Vagina (tissue), 2 donors: ENCODE measurements around the gene CHRNA4.

ENCODE experiments used
- POLR2A ChIP-seq, 2 donors: fragments of 450-650 bp; IDR thresholded peaks; one replicate each; pipeline ENCODE4 v1.6.1; 2017; ENCODE audit warnings: antibody characterized with exemption in 2 of 2, mild to moderate bottlenecking in 2 of 2, moderate library complexity in 2 of 2
- POLR2AphosphoS5 ChIP-seq, 2 donors: sonication (generic); formaldehyde crosslinking; IDR thresholded peaks; one replicate each; pipeline ENCODE4 v1.9.0; 2017; ENCODE audit warnings: antibody characterized with exemption in 2 of 2, mild to moderate bottlenecking in 2 of 2, low read depth in 1 of 2; ENCODE audit not compliant: insufficient read depth in 1 of 2
- TF ChIP-seq, protein P1 (sequence below), 3 experiments: fragments of 450-650 bp in 2 of 3; fragments of 200-600 bp in 1 of 3; sonication (generic) in 1 of 3; IDR thresholded peaks; one replicate each; pipeline ENCODE4 v1.5.1; 2017 to 2019; ENCODE audit warnings: antibody characterized with exemption in 3 of 3, mild to moderate bottlenecking in 2 of 3, moderate library complexity in 2 of 3

DNA sequence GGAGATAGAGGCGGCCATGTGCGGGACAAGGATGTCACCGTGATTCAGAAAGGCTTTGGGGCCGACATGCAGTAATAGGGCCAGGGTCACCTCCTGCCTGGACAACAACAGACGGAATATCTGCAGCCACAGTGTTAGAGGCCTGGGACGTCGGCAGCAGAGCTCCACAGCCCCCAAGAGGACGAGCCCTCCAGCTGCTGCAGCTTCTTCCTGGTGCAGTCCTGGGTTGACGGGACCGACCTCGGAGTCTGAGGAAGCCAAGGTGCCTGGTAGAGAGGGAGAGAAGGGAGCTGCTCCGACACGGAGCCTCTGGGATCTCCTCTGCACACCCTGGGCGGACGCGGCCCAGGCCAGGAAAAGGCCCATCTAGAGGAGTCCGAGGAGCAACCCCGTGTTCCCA is 23.2 kb upstream of the CHRNA4 start:
- TF ChIP-seq, protein P1, sequence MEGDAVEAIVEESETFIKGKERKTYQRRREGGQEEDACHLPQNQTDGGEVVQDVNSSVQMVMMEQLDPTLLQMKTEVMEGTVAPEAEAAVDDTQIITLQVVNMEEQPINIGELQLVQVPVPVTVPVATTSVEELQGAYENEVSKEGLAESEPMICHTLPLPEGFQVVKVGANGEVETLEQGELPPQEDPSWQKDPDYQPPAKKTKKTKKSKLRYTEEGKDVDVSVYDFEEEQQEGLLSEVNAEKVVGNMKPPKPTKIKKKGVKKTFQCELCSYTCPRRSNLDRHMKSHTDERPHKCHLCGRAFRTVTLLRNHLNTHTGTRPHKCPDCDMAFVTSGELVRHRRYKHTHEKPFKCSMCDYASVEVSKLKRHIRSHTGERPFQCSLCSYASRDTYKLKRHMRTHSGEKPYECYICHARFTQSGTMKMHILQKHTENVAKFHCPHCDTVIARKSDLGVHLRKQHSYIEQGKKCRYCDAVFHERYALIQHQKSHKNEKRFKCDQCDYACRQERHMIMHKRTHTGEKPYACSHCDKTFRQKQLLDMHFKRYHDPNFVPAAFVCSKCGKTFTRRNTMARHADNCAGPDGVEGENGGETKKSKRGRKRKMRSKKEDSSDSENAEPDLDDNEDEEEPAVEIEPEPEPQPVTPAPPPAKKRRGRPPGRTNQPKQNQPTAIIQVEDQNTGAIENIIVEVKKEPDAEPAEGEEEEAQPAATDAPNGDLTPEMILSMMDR (IDR thresholded peaks at IDR 0.05): no peak
- TF ChIP-seq POLR2AphosphoS5 (IDR thresholded peaks at IDR 0.05; ENCODE audit: insufficient read depth in 1 of 2, low read depth in 1 of 2) (no peak), POLR2A (IDR thresholded peaks at IDR 0.05) (no peak)
